K562 (cell line): ENCODE data around the gene DOCK3. TPM values are rescaled to one million over a fixed set of nuclear protein-coding genes. Genes with fewer than 3 reads are reported as not detected.

Source experiments
- ATAC-seq: fragments of 200-7000 bp; cut with Tn5 transposase; 3 replicates; pipeline ENCODE4 v1.9.1; 2020; ENCODE audit warnings: moderate library complexity
- BruUV-seq: library from RNA; stranded (reverse); fragments of 400-500 nt; replicated peaks from 2 replicates; lab custom pipeline; 2021; lab: Mats Ljungman, UMichigan
- CTCF ChIA-PET: fragments of 300-600 bp; formaldehyde crosslinking; extraction: SDS; loops from one replicate; lab custom pipeline; 2021; ENCODE audit warnings: low intra/inter-chr PET ratio; lab: Yijun Ruan, JAX
- POLR2A ChIA-PET: fragments of 300-600, 350-650 bp; sonication (Branson Sonifier 250); formaldehyde crosslinking; extraction: SDS; loops from one replicate; lab custom pipeline; 2021; ENCODE audit warnings: antibody characterized with exemption, inconsistent platforms; lab: Yijun Ruan, JAX
- DNase-seq, 4 experiments: peaks; one replicate each; pipeline versions ENCODE4 v3.0.0 to v3.0.0-alpha.2; 2011 to 2018; ENCODE audit warnings: low spot score in 3 of 4, mixed read lengths in 3 of 4; ENCODE audit errors: extremely low read depth in 1 of 4
- FAIRE-seq: peaks from 2 replicates; lab custom pipeline; 2011; peaks lifted over from hg19 to GRCh38; lab: Jason Lieb, UNC
- H2AFZ ChIP-seq: 2 replicates; pipeline ENCODE4 v1.6.0; 2011; ENCODE audit warnings: low read depth, low read length, control low read depth, inconsistent platforms
- H3K27ac ChIP-seq: fragments of 200-600 bp; 3 replicates; pipeline ENCODE4 v1.8.0; 2011; ENCODE audit warnings: low read depth, mild to moderate bottlenecking, control low read depth, inconsistent platforms, low read length, moderate library complexity, mixed read lengths; ENCODE audit errors: extremely low read depth
- H3K27me3 ChIP-seq, 2 experiments: fragments of 300-600 bp in 1 of 2; 2 replicates in 1 of 2; 3 replicates in 1 of 2; pipeline versions ENCODE4 v1.6.0 to v1.8.0; 2011; ENCODE audit warnings: inconsistent platforms in 2 of 2, low read length in 2 of 2, mild to moderate bottlenecking in 1 of 2, mixed read lengths in 1 of 2, moderate library complexity in 1 of 2; ENCODE audit not compliant: control insufficient read depth in 2 of 2, insufficient read depth in 2 of 2
- H3K36me3 ChIP-seq: fragments of 300-600 bp; 3 replicates; pipeline ENCODE4 v1.8.0; 2011; ENCODE audit warnings: mild to moderate bottlenecking, low read length, inconsistent platforms; ENCODE audit not compliant: control insufficient read depth, insufficient read depth
- H3K4me1 ChIP-seq, 2 experiments: fragments of 200-600 bp in 1 of 2; replicated peaks in 1 of 2; 2 replicates in 1 of 2; 3 replicates in 1 of 2; pipeline versions ENCODE4 v1.5.1 to v1.8.0; 2011; ENCODE audit warnings: inconsistent platforms in 2 of 2, low read length in 2 of 2, mild to moderate bottlenecking in 1 of 2, mixed read lengths in 1 of 2, moderate library complexity in 1 of 2; ENCODE audit not compliant: control insufficient read depth in 2 of 2, insufficient read depth in 2 of 2
- H3K4me2 ChIP-seq: 2 replicates; pipeline ENCODE4 v1.6.1; 2011; ENCODE audit warnings: low read length, control low read depth, inconsistent platforms, mixed read lengths; ENCODE audit not compliant: insufficient read depth
- H3K4me3 ChIP-seq: fragments of 200-600 bp; sonication (generic), shearing (Covaris generic); 2 replicates; pipeline ENCODE4 v1.5.1; 2016; ENCODE audit warnings: control low read depth, inconsistent platforms
- H3K79me2 ChIP-seq: fragments of 200-600 bp; 3 replicates; pipeline ENCODE4 v1.8.0; 2011; ENCODE audit warnings: low read length, inconsistent platforms; ENCODE audit not compliant: control insufficient read depth, insufficient read depth
- H3K9ac ChIP-seq, 2 experiments: 2 replicates each; pipeline versions ENCODE4 v1.6.0 to v1.6.1; 2011; ENCODE audit warnings: low read depth in 2 of 2, low read length in 2 of 2, control low read depth in 1 of 2, inconsistent platforms in 1 of 2, mild to moderate bottlenecking in 1 of 2, mixed read lengths in 1 of 2; ENCODE audit not compliant: insufficient read depth in 1 of 2
- H3K9me1 ChIP-seq: one replicate; pipeline ENCODE4 v1.6.0; 2011; ENCODE audit warnings: inconsistent platforms, mild to moderate bottlenecking, low read length, moderate library complexity; ENCODE audit not compliant: control insufficient read depth, insufficient read depth
- H3K9me3 ChIP-seq: replicated peaks from 2 replicates; pipeline ENCODE4 v1.5.1; 2011; ENCODE audit warnings: low read depth, low read length, inconsistent platforms; ENCODE audit not compliant: control insufficient read depth, insufficient read depth
- H4K20me1 ChIP-seq: replicated peaks from 2 replicates; pipeline ENCODE4 v1.6.1; 2011; ENCODE audit warnings: low read length, inconsistent platforms, mixed read lengths; ENCODE audit not compliant: control insufficient read depth, insufficient read depth
- ELF1 ChIP-seq: fragments of 200-800 bp; sonication (Bioruptor generic); IDR thresholded peaks from 2 replicates; pipeline ENCODE4 v1.6.1; 2016; ENCODE audit warnings: missing genetic modification characterization, missing compliant biosample characterization
- POLR2A ChIP-seq: fragments of 450-650 bp; conservative IDR thresholded peaks from 2 replicates; pipeline ENCODE4 v1.6.1; 2016
- RBM17 ChIP-seq: fragments of 200-400 bp; formaldehyde crosslinking; IDR thresholded peaks from 2 replicates; pipeline ENCODE4 v1.6.1; 2017; ENCODE audit warnings: low read depth, mild to moderate bottlenecking, low read length, borderline replicate concordance
- SRF ChIP-seq, 2 experiments: fragments of 250-450, 450-650 bp in 1 of 2; sonication (Bioruptor Pico) in 1 of 2; sonication (generic) in 1 of 2; formaldehyde crosslinking; IDR thresholded peaks; 2 replicates each; pipeline versions ENCODE4 v1.5.0 to v1.5.1; 2020 to 2022; ENCODE audit warnings: mild to moderate bottlenecking in 1 of 2, missing genetic modification reagents in 1 of 2
- ZFP1 ChIP-seq: fragments of 450-650 bp; formaldehyde crosslinking; IDR thresholded peaks from 2 replicates; pipeline ENCODE4 v1.4.0; 2020; ENCODE audit warnings: mild to moderate bottlenecking, mixed read lengths
- WGBS: fragments of 100-300 bp; shearing (Covaris generic); methylation state at CpG from one replicate; pipeline ENCODE4 v1.1.6; 2016; ENCODE audit warnings: low coverage, mixed read lengths; ENCODE audit not compliant: insufficient coverage; ENCODE audit errors: missing lambda C conversion rate; 5-methylcytosine and 5-hydroxymethylcytosine counted together
- in situ Hi-C: fragments of 300-500 bp; cut with MboI; formaldehyde crosslinking; loops from 4 replicates; pipeline ENCODE4 v1.15.0; 2018; ENCODE audit warnings: inconsistent platforms, mixed read lengths
- intact Hi-C: fragments of 100-400 bp; cut with micrococcal nuclease; formaldehyde crosslinking; loops from 2 replicates; pipeline ENCODE4 v1.14.2; 2022
- polyA plus RNA-seq, 8 experiments: library from polyadenylated mRNA; depleted of rRNA in 4 of 8; stranded (reverse) in 5 of 8; unstranded in 3 of 8; fragments of >200 nt; fragmentation: Nextera tagmentation in 2 of 8; fragmentation: Illumina TruSeq in 1 of 8; extraction: Ambion mirVana in 2 of 8; extraction: Trizol in 1 of 8; gene quantifications; 2 replicates each; pipeline versions ENCODE4 v1.2.1 to v1.2.3, GENCODE V29; 2011 to 2014; ENCODE audit warnings: inconsistent platforms in 1 of 8, missing spikeins in 1 of 8
- total RNA-seq, 7 experiments: library from RNA; depleted of rRNA in 6 of 7; stranded (reverse); fragments of >200 nt in 6 of 7; fragmentation: Illumina TruSeq in 2 of 7; extraction: Trizol in 2 of 7; gene quantifications; 2 replicates each; pipeline versions ENCODE4 v1.2.1 to v1.2.3, GENCODE V29; 2011 to 2021; ENCODE audit warnings: low replicate concordance in 1 of 7
- TF ChIP-seq, protein P1 (sequence below): fragments of 450-650 bp; conservative IDR thresholded peaks from 2 replicates; pipeline ENCODE4 v1.6.1; 2016; ENCODE audit warnings: missing genetic modification characterization, low read depth, mild to moderate bottlenecking, missing compliant biosample characterization, moderate library complexity

The DOCK3 gene
- total and polyA plus RNA-seq, 9 of the 15 experiments (the other 6 are each of a cell fraction or from before 2014, with no cell fraction given), result under 0.01 to 0.03 (median 0.01) TPM; not detected in 4

DNA sequence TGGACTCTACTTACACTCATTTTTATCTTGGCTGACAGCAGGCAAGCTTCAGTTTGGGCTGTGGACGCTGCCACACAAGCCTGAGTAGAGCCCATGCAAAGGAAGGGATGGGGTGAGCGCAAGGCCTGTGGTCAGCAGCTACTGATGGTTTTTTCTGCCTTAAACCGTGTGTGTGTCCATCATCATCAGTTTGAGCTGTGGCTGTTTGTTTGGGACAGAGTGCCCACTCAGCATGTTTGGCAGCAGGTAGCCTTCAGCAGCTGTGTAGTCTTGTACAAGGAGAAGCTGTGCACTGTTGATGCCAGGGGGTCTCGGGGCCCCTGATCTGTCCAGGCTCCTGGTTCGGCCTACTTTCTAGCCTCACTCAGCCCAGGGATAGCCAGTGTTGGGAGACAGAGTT lies 719.8 kb downstream of the DOCK3 start (continued):
- TF ChIP-seq ELF1 (tag) (no peak), SRF (CRISPR knock-in tag; IDR thresholded peaks at IDR 0.05) (no peak)

DNA sequence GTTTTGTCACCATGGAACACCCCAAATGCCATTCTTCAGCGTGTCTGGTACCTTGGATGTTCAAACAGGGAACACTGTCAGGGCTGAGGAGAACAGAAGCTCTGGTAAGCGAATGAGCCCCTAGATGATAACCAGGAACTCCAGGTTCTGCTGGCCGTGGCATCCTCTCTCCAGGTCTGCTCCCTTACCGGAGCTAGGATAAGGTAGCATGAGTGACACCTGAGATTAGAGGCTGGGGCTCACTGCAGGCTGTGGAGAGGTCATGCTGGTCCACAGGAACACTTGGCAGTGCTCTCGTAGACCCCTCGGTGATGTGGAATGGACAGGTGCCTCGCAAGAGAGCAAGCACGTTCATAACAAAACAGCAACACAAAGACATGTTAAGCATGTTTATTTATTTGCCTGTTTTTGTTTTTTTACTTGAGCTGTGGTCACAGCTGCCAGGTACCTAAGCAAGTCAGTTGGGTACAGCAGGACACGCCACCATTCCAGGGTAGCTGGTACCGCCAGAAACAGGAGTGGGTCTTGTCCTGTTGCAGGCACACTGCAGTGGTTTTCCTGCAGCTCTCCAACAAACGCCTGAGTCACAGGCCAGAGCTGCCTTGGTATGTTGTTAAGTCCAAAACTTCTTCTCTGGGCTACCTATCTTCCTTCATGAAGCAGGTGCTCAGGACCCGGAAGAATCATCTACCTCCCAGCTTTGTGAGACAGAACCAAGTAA lies 720.9 kb downstream of the DOCK3 start:
- BruUV-seq, result no TSS peak
- Histone ChIP-seq H3K4me1 (peaks cover 7 to 31% of the 10 kb centered on the region in 2 experiments; a peak in 4 of 5 replicates), H3K4me3 (no peak overlapping the region), H4K20me1 (peaks cover 19% of the 10 kb centered on the region; the same call in 1 of the 2 replicates), H2AFZ (no peak overlapping the region), H3K36me3 (peaks cover 80% of the 10 kb centered on the region; the same call in 2 of the 3 replicates), H3K4me2 (no peak overlapping the region), H3K9me3 (no peaks in the 10 kb centered on the region)
- ATAC-seq (no peak), DNase-seq (no peak)
- WGBS, result 86% methylated on average over 12 of the region's 12 CpGs
- intact Hi-C loops, result no loop called here
- in situ Hi-C loops, result no loop called here
- POLR2A ChIA-PET, result interaction anchor here (0.9 to 1.3 kb wide), 3 partner anchors 8 to 11 kb away, joined by 3 to 5 read pairs (median 4); partner anchors contain the start of gene MANF
- TF ChIP-seq POLR2A, result 0 out of 2 replicates have a peak, but pooled peaks have one; percentile 14
- TF ChIP-seq, protein P1, sequence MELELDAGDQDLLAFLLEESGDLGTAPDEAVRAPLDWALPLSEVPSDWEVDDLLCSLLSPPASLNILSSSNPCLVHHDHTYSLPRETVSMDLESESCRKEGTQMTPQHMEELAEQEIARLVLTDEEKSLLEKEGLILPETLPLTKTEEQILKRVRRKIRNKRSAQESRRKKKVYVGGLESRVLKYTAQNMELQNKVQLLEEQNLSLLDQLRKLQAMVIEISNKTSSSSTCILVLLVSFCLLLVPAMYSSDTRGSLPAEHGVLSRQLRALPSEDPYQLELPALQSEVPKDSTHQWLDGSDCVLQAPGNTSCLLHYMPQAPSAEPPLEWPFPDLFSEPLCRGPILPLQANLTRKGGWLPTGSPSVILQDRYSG (tag), result no peak
- no peak for TF ChIP-seq RBM17
- no peak for TF ChIP-seq ZFP1 (CRISPR knock-in tag)
- TF ChIP-seq, all 486 proteins: peak for 1
- Histone ChIP-seq H3K27me3 (no peaks in the 10 kb centered on the region), H3K27ac (no peak overlapping the region), H3K9ac (no peak overlapping the region), H3K9me1 (peaks cover 8% of the 10 kb centered on the region), H3K79me2 (peaks cover 44% of the 10 kb centered on the region)
- CTCF ChIA-PET, result no interaction called here
- no peak for FAIRE-seq
